Uterus (tissue), 2 donors: ENCODE data around the gene ASB5.

Experiments used
- CTCF ChIP-seq, 4 experiments: fragments of 200-600 bp in 2 of 4; fragments of 450-650 bp in 2 of 4; sonication (generic) in 2 of 4; IDR thresholded peaks; one replicate each; pipeline ENCODE4 v1.5.1; 2016 to 2019; ENCODE audit warnings: antibody characterized with exemption in 4 of 4, mild to moderate bottlenecking in 2 of 4, moderate library complexity in 1 of 4
- POLR2A ChIP-seq, 2 donors: fragments of 450-650 bp; IDR thresholded peaks; one replicate each; pipeline ENCODE4 v1.6.1; 2016; ENCODE audit warnings: antibody characterized with exemption in 2 of 2, mild to moderate bottlenecking in 1 of 2, moderate library complexity in 1 of 2

- TF ChIP-seq CTCF (IDR thresholded peaks at IDR 0.05) = no peak
- TF ChIP-seq POLR2A (IDR thresholded peaks at IDR 0.05) = no peak
Observed at GRCh38 chr4:176210101-176210500, 58.9 kb downstream of the ASB5 start.
